Fibroblast of pulmonary artery (primary cell): ENCODE results near the gene WFDC2.

Experiments used
- DNase-seq: peaks from one replicate; pipeline ENCODE4 v3.0.0-alpha.2; 2010; ENCODE audit warnings: low read depth
- H3K4me3 ChIP-seq: replicated peaks from 2 replicates; pipeline ENCODE4 v1.5.1; 2011; ENCODE audit warnings: low read depth, mild to moderate bottlenecking, control low read depth, low read length, moderate library complexity
- CTCF ChIP-seq: IDR thresholded peaks from 2 replicates; pipeline ENCODE4 v1.5.1; 2011; ENCODE audit warnings: mild to moderate bottlenecking, control low read depth, low read length, inconsistent platforms; ENCODE audit errors: missing control alignments

The WFDC2 gene

DNA sequence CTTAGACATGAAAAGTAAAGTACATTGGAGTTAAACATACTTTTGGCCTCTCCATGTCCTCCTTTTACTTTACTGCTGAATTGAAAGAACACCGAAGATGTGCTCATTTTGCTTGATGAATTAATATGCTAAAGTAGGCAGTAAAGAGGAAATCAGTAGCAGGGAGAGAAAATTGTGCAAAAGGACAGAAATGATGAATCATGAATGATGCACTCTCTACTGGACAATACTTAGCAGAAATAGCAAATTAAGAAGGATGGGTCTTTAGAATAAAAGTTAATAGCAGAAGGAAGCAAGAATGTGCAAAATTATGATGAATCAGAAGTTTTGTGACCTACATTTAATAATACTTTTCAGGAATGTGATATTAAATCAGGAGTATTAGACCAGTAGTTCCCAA is 54.3 kb downstream of the WFDC2 start:
- no peak for TF ChIP-seq CTCF
- no peak overlapping the region for H3K4me3 ChIP-seq
- no peak for DNase-seq

DNA sequence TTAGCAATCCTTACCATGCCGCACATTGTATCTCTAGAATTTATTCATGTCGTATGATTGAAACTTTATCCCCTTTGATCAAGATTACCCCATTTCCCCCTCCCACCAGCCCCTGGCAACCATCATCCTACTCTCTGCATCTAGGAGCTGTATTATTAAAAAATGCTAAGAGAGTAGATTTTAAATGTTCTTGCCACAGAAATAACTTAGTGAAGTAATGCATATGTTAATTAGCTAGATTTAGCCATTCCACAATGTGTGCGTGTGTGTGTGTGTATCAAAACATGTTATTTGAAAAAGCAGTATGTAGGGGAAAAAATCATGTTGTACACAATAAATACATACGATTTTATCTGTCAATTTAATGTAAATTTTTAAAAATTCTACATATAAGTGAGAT is 57.7 kb downstream of the WFDC2 start:
- no peak for DNase-seq
- H3K4me3 ChIP-seq = no peak overlapping the region
- TF ChIP-seq CTCF = no peak
